Measurements from ENCODE around the gene SARDH.

SARDH gene

DNA sequence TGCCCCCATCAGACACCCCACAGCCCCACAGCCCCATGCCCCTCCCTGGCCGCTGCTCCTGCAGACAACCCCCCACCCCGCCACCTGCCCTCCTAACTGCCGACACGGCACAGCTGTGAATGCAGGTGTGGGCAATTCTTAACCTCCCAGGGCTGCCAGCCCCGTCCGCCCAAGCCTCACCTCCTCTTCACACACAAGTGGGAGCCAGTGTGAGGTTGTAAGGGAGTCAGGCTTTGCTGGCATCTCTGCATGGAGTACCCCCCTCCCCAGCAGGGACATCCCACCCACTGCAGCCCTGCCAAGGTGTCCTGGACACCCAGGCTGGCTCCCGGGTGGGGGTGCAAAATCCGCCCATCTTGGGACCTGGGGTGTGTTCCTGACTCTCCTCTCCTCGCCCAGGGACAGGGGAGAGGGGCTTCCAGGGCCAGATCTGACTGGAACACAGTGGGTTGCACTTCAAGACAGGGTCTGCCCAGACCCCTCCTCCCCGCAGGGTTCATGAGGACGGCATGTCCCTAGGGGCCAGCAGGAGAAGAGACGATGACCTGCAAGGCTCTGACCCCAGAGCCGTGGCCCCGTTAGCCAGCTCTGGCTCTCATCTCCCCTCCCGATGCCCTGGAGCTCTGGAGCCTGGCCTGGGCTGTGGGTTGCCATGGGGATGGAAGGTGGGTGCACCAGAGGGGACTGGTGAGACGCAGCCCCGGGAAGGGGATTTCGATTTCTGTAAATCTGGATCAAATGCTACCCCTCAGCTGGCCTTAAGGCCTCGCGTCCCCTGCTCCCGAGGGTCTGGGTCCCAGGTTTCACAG, 34.4 kb downstream of the SARDH start:
- DNase-seq (ENCODE audit: low read depth in 1 of 2, low spot score in 1 of 2) = no peak

DNA sequence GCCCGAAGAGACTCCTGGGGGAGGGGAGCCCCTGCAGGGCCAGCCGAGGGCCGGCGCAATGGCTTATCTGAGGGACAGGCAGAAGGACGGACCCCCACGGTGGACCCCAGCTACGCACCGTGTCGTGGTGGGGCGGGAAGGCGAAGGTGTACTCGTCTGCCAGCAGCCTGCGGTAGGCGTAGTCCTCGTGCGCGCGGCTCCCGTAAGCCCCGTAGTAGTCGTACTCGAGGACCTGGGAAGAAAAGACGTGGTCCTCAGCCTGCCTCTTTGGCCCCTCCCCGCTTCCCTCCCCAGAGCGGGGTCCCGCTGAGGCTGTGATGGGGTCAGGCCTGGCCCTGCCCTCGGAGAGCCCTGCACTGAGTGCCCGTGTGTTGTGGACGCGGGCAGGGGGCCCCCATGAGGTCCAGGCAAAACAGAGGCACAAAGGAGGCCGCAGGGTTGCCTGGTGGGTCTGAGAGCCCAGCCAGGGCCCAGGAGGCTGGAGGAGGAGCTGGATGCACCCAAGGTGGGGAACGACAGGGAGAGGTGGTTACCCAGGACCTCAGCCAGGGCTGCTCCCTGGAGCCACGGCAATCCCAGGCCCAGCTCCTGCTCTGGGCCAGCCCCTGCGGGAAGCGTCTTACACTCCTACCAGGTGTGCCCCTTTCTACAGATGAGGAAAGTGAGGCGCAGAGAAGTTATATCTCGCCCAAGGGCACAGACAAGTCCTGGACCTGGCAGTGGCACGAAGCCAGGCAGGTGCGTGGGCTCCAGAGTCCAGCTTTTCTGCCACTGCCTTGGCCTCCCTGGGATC, 35.2 kb downstream of the SARDH start:
- DNase-seq (ENCODE audit: low read depth in 1 of 2, low spot score in 1 of 2) = no peak

- DNase-seq (ENCODE audit: low read depth in 1 of 2, low spot score in 1 of 2) = peak; percentile 48 to 53
These were observed 36.0 kb downstream of the SARDH start for GRCh38 chr9:133701981-133702797.

DNA sequence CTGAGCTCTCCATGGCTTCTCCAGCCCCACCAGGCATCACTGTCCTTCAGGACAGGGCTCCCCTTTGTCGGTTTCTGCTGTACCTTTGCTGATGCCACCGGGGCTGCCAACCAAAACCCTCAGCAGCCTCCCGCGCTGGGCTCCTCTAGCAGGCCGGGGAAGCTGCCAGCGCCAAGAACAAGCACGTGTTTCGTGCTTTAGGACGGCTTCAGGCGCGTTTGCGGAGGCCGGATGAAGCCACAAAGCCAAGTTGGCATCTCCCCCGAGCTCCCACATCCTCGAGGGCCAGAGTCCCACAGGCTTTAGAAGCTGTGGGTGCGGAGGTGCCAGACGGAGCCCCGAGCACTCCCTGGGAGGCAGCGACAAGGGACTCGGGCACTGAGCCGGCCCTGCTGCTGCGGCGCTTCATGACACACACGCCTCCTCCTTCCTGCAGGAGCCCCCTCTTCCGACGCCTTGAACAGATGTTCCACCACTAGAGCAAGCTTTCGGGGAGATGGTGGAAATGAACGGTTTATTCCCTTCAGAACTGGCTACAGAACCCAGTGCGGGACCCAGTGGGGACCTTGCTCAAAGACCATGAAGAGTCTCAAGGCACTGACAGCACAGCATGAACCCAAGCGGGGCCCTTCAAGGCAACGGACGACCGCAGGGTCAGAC, 36.7 kb downstream of the SARDH start:
- peak; percentile 20 to 38 for DNase-seq (ENCODE audit: low read depth in 1 of 2, low spot score in 1 of 2)

- no peak for DNase-seq (ENCODE audit: low read depth in 1 of 2, low spot score in 1 of 2)
These were observed 37.3 kb downstream of the SARDH start for GRCh38 chr9:133700819-133701320.

- DNase-seq (ENCODE audit: low read depth in 1 of 2, low spot score in 1 of 2) = no peak
These were observed 38.6 kb downstream of the SARDH start for GRCh38 chr9:133699546-133699945.

GRCh38 chr9:133696071-133696472, 42.1 kb downstream of the SARDH start:
- no peak for DNase-seq (ENCODE audit: low read depth in 1 of 2, low spot score in 1 of 2)

- no peak for DNase-seq (ENCODE audit: low read depth in 1 of 2, low spot score in 1 of 2)
These were observed 43.5 kb downstream of the SARDH start for GRCh38 chr9:133694686-133695085.

GRCh38 chr9:133693703-133694529, 44.2 kb downstream of the SARDH start:
- DNase-seq (ENCODE audit: low read depth in 1 of 2, low spot score in 1 of 2) = no peak

DNA sequence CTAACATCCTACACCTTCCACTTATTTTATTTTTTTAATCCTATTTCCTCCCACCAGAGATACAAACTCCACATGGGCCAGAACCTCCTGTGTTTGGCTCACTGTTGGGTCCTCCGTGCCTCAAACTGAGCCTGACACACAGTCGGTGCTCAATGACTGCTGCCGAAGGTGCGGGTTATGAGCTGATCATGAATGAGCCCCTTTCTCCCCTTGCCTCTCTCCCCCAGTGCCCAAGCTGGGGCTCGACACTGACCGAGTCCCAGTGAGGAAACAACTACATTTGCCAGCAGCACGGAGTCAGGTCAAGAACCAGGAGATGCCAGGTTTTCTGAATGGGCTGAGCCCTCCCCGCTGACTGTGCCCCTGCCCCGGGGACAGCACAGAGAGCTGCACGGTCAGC, 45.0 kb downstream of the SARDH start:
- DNase-seq (ENCODE audit: low read depth in 1 of 2, low spot score in 1 of 2) = no peak

DNA sequence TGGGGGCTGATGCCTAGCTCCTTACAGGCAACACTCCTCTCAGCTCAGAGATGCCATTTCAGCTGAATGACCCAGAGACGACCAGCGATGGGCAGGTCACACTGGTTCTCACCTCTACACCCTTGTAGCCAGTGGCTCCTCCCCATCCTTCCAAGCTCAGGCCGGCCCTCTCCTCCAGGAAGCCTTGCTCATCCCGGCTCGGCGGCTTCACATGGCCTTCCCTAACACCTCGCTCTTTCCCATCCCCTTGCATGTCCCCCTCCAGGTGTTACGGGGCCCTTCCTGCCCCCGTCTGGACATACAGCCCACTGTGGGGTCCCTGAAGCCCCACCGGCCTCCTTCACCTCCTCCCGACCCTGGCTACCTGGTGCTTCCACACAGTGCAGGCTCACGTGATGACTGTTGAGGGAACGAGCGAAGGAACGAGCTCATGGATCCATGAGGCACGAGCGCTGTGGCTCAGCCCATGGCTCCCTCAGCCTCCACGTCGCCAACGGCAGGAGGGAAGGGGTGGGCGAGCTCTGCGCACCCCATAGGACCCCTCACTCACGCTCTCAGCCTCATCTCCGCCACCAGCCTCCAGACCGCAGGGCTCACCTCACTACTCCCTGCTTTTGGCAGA, 45.7 kb downstream of the SARDH start:
- no peak for DNase-seq (ENCODE audit: low read depth in 1 of 2, low spot score in 1 of 2)

DNA sequence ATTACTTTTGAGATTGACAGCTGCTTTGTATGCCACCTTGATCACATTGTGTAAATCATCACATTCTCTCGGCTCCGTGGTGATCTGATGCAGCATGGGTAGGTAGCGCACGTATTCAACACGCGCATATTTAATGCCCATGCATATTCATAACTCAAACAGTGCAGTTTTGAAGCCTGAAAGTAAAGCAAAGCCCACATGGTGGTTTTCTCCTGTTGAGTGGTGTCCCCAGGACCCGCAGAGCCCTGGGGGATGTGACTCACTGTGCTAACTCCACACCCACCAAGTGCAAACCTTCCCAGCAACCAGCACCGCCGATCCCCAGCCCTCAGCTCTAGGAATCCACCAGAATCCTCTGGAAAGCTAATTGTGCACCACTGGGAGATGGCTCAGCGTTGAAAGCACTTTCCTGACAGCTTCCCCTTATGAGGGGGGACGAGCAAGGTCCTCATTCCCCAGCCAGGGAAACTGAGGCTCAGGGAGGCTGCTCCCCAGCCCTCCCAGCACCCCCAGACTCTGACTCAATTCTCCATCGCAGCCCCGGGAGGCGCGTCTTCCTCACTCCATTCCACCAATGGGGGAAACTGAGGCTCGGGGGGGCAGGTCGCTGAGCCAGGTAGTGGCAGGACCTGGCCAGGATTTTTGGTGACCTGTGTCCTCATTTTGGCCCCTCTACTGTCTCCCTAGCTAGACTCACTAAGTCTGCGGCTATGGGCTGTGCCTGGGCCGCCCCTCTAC, 46.4 kb downstream of the SARDH start:
- DNase-seq (ENCODE audit: low read depth in 1 of 2, low spot score in 1 of 2) = no peak

GRCh38 chr9:133691191-133691590, 47.0 kb downstream of the SARDH start:
- DNase-seq (ENCODE audit: low read depth in 1 of 2, low spot score in 1 of 2) = no peak

DNA sequence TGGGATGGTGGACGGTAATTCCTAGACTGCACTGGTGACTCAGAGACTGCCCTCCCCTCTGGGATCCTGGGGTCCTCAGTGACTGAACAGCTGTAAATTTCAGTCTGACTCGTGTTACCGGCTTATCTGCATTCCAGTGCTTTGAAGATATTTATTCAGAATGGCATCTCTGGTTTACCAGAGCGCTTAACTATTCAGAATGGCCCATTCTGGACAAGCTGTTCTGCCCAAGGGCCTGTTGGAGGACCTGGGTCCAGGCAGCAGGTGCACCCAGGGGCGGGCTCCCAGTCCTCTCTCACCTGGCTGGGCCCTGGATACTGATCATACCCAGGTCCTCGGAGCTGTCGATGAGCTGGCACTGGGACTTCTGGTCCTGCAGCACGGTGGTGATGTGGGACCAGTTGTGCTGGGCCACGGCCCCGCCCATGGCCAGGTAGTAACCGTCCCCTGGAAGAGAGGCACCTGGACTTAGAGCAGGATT, 48.0 kb downstream of the SARDH start:
- DNase-seq (ENCODE audit: low read depth in 1 of 2, low spot score in 1 of 2) = no peak

- DNase-seq (ENCODE audit: low read depth in 1 of 2, low spot score in 1 of 2) = no peak
These were observed 48.9 kb downstream of the SARDH start for GRCh38 chr9:133689151-133689763.

GRCh38 chr9:133687856-133688761, 50.0 kb downstream of the SARDH start:
- no peak for DNase-seq (ENCODE audit: low read depth in 1 of 2, low spot score in 1 of 2)

Measured in stimulated activated CD4-positive, alpha-beta T cell treated with anti-CD3 and anti-CD28 coated beads, Interleukin-15, amount 100 ng/mL, for 1 hour (primary cell).